ENCODE measurements around the gene CDH4.
"Not testable (repeated sequence)": the region's sequence is repeated elsewhere in the genome, so short reads cannot be mapped to it uniquely, and the experiment has no call there.

CDH4 gene

DNA sequence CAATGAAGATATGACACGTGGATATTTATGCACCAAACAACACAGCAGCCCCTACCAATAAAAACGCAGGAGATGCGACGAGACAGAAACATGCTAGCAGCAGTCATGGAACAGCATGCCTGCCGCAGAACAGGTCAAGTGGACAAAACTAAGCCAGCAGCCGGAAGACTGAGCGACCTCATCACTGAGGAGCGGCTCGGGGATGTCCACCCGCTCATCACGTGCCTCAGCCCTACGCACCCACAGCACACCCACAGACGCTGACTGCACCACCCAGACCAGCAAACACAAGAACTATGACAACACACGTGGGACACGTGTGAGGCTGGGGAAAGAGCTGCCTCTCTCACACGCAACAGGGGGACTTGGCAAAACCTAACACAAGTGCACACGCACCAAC is 731.9 kb downstream of the CDH4 start:
- DNase-seq (ENCODE audit: low read depth, low spot score), result no peak
- no peak overlapping the region for H3K4me3 ChIP-seq (ENCODE audit: low read depth, low read length)
- TF ChIP-seq, protein P1, sequence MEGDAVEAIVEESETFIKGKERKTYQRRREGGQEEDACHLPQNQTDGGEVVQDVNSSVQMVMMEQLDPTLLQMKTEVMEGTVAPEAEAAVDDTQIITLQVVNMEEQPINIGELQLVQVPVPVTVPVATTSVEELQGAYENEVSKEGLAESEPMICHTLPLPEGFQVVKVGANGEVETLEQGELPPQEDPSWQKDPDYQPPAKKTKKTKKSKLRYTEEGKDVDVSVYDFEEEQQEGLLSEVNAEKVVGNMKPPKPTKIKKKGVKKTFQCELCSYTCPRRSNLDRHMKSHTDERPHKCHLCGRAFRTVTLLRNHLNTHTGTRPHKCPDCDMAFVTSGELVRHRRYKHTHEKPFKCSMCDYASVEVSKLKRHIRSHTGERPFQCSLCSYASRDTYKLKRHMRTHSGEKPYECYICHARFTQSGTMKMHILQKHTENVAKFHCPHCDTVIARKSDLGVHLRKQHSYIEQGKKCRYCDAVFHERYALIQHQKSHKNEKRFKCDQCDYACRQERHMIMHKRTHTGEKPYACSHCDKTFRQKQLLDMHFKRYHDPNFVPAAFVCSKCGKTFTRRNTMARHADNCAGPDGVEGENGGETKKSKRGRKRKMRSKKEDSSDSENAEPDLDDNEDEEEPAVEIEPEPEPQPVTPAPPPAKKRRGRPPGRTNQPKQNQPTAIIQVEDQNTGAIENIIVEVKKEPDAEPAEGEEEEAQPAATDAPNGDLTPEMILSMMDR (IDR thresholded peaks at IDR 0.05; ENCODE audit: insufficient read depth, low read length, missing control alignments), result no peak
- CTCF ChIA-PET, result no interaction called here
- POLR2A ChIA-PET, result no interaction called here

DNA sequence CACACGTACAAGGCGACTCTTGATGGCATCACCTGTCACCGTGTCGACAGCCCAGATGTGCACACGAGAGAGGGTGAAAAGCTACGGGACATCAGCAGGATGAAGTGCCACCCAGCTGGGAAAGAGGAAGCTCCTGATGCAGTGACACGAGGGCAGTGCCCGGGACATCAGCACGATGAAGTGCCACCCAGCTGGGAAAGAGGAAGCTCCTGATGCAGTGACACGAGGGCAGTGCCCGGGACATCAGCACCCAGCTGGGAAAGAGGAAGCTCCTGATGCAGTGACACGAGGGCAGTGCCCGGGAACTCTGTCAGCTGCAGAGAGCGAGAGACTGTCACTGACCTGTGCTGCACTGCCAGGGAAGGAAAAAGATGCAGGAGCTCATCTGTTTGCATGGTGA is 732.4 kb downstream of the CDH4 start:
- DNase-seq (ENCODE audit: low read depth, low spot score); H3K4me3 ChIP-seq (ENCODE audit: low read depth, low read length); POLR2A ChIA-PET; CTCF ChIA-PET: not testable (repeated sequence)

DNA sequence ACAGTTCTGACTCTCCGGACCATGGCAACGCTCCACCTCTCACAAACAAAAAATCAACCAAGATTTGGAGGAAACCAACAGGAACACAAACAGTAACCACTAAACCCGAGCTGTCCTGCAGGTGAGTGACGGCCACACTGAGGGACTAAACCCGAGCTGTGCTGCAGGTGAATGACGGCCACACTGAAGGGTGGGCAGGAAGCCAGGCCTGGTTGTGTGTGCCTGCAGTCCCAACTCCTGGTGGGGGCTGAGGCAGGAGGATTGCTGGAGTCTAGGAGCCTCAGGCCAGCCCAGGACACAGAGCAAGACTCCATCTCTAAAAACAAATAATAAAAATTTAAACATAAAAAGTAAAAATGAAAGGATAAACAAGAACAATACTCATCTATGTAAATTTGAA is 733.0 kb downstream of the CDH4 start:
- CTCF ChIA-PET, result no interaction called here
- POLR2A ChIA-PET, result no interaction called here

DNA sequence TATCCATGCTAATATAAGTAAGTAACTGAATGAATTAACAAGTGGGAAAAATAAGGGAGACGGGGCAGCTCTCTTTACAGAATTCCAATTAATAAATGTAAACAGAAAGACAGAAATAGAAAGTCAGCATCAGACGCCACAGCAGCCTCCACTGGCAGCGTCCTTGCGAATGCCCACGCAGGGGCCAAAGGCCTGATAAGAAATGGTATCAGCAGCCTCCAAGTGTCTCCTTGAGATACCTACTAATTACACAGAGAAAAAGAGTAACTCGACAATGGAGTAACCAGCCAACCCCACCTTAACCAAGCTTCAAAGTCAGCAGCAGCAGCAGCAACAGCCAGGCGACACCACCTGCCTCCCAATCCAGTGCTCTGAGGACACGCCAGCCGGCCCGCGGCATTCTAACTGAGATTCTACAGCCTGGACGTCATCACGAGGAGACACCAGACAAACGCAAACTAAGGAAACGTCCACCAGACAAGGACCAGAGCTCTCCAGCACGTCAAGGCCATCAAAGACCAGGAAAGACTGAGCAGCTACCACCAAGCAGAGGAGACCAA is 734.8 kb downstream of the CDH4 start:
- ChIA-PET CTCF (interaction anchor here (1.2 kb wide), 1 partner anchor 24 kb away, joined by 3 read pairs; no protein-coding TSS in a partner anchor), POLR2A (no interaction called here)
- TF ChIP-seq, protein P1 (IDR thresholded peaks at IDR 0.05; ENCODE audit: insufficient read depth, low read length, missing control alignments), result no peak
- no peak overlapping the region for H3K4me3 ChIP-seq (ENCODE audit: low read depth, low read length)
- no peak for DNase-seq (ENCODE audit: low read depth, low spot score)

More for the DNA sequence above, 733.0 kb downstream of the CDH4 start:
- TF ChIP-seq, protein P1 (IDR thresholded peaks at IDR 0.05; ENCODE audit: insufficient read depth, low read length, missing control alignments), result no peak
- no peak for DNase-seq (ENCODE audit: low read depth, low spot score)
- no peak overlapping the region for H3K4me3 ChIP-seq (ENCODE audit: low read depth, low read length)

DNA sequence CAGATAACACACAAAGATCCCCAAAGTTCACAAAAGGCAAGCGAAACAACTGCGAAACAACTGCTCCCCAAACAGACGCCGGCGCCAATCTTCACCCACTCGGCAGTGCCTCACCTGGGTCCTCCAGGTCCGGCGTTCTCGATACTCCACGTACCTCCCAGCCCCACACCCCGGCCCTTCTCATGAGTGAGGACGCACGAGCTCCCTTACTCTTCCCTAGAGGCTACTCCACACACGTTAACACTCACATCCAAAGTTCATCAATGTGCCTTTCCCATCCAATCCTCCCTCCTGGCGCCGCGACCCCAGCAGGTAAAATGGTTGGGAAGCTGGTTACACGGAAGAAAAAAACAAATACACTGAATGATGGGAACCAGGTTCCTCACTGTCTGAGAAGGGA is 736.6 kb downstream of the CDH4 start:
- TF ChIP-seq, protein P1 (IDR thresholded peaks at IDR 0.05; ENCODE audit: insufficient read depth, low read length, missing control alignments), result no peak
- ChIA-PET POLR2A (no interaction called here), CTCF (interaction anchor here (0.5 kb wide), 1 partner anchor 23 kb away, joined by 3 read pairs; no protein-coding TSS in a partner anchor)
- no peak overlapping the region for H3K4me3 ChIP-seq (ENCODE audit: low read depth, low read length)
- DNase-seq (ENCODE audit: low read depth, low spot score), result no peak

DNA sequence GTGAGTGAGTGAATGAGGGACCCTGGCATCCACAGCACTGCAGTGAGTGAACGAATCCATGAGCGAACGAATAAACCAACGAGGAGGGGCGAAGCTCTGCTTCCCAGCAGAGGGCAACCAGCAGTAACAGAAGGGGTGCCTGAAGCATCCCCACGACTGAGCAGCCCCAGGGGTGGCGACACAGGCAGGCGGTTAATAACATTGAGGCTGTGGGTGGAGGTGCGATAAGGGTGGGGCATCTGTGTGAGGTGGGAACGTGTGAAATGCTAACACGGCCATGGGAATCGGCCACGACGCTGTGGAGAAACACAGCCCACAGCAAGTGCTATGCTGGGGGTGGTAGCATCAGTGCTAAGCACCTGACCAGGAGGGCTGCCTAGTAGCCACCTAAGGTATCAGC is 737.7 kb downstream of the CDH4 start:
- POLR2A ChIA-PET, result no interaction called here
- CTCF ChIA-PET, result no interaction called here
- TF ChIP-seq, protein P1 (IDR thresholded peaks at IDR 0.05; ENCODE audit: insufficient read depth, low read length, missing control alignments), result no peak
- DNase-seq (ENCODE audit: low read depth, low spot score), result no peak
- no peak overlapping the region for H3K4me3 ChIP-seq (ENCODE audit: low read depth, low read length)

Measured in AG04449 (cell line).